Vagina (tissue), 2 donors: ENCODE results near the gene MMP24.

ENCODE experiments used
- CTCF ChIP-seq, 3 experiments: fragments of 450-650 bp in 2 of 3; fragments of 200-600 bp in 1 of 3; sonication (generic) in 1 of 3; IDR thresholded peaks; one replicate each; pipeline ENCODE4 v1.5.1; 2017 to 2019; ENCODE audit warnings: antibody characterized with exemption in 3 of 3, mild to moderate bottlenecking in 2 of 3, moderate library complexity in 2 of 3
- POLR2A ChIP-seq, 2 donors: fragments of 450-650 bp; IDR thresholded peaks; one replicate each; pipeline ENCODE4 v1.6.1; 2017; ENCODE audit warnings: antibody characterized with exemption in 2 of 2, mild to moderate bottlenecking in 2 of 2, moderate library complexity in 2 of 2
- POLR2AphosphoS5 ChIP-seq, 2 donors: sonication (generic); formaldehyde crosslinking; IDR thresholded peaks; one replicate each; pipeline ENCODE4 v1.9.0; 2017; ENCODE audit warnings: antibody characterized with exemption in 2 of 2, mild to moderate bottlenecking in 2 of 2, low read depth in 1 of 2; ENCODE audit not compliant: insufficient read depth in 1 of 2

DNA sequence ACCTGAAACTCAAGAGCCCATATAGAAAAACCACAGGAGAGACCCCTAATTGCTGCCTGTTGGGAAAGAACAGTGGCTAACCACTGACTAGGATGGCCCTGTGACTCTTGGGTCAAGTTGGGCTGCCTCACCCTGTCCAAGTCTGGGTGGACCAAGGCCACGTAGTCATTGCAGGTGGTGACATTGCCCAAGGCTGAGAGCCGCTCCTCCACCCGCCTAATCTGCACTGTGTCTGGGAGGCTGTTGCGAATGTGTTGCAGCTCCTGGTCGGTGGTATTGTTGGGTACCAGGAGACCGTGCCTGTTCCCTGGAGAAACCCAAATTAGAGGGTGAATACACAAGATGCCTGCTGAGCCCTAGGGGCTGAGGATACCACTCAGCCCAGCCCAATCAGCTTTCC, 54.0 kb downstream of the MMP24 start:
- no peak for TF ChIP-seq CTCF (IDR thresholded peaks at IDR 0.05)
- no peak for TF ChIP-seq POLR2A (IDR thresholded peaks at IDR 0.05)
- TF ChIP-seq POLR2AphosphoS5 (IDR thresholded peaks at IDR 0.05; ENCODE audit: insufficient read depth in 1 of 2, low read depth in 1 of 2), result no peak
